ENCODE measurements around the gene APBB3.
"Not testable (repeated sequence)": the region's sequence is repeated elsewhere in the genome, so short reads cannot be mapped to it uniquely, and the experiment has no call there.

Gene APBB3

DNA sequence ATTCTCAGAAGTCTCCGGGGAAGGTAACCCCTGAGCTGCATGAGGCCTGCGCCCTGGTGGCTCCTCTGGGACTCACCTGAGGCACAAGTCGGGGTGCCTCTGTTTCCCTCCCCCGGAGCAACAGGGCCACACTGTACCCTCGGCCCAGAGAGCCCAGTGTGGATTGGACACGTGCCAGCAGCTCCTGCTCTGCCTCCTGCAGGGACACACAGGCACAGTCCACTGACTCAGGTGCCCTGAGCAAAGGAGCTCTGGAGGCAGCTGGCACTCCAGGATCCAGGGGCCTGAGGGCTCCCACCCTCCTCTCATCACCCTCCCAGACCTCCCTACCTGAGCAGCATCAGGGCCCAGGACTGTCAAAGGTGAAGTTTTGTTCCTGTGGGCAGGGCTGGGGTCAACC, 29.8 kb upstream of the APBB3 start:
- TF ChIP-seq JUND (IDR thresholded peaks at IDR 0.05; ENCODE audit: low read depth): no peak
- DNase-seq (ENCODE audit: low read depth in 1 of 2, low spot score in 1 of 2): no peak
- in situ Hi-C loops (cut with HindIII; ENCODE audit: low pct_unique_long_range_greater_than_20kb, low sequenced_read_pairs): no loop called here

DNA sequence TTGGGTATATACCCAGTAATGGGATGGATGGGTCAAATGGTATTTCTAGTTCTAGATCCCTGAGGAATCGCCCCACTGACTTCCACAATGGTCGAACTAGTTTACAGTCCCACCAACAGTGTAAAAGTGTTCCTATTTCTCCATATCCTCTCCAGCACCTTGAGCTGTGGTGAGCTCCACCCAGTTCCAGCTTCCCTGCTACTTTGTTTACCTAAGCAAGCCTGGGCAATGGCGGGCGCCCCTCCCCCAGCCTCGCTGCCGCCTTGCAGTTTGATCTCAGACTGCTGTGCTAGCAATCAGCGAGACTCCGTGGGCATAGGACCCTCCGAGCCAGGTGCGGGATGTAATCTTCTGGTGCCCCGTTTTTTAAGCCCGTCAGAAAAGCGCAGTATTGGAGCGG, 28.7 kb upstream of the APBB3 start:
- DNase-seq (ENCODE audit: low read depth in 1 of 2, low spot score in 1 of 2): peak in 1 of 2 experiments; percentile 48
- in situ Hi-C loops (cut with HindIII; ENCODE audit: low pct_unique_long_range_greater_than_20kb, low sequenced_read_pairs): not testable (repeated sequence)

DNA sequence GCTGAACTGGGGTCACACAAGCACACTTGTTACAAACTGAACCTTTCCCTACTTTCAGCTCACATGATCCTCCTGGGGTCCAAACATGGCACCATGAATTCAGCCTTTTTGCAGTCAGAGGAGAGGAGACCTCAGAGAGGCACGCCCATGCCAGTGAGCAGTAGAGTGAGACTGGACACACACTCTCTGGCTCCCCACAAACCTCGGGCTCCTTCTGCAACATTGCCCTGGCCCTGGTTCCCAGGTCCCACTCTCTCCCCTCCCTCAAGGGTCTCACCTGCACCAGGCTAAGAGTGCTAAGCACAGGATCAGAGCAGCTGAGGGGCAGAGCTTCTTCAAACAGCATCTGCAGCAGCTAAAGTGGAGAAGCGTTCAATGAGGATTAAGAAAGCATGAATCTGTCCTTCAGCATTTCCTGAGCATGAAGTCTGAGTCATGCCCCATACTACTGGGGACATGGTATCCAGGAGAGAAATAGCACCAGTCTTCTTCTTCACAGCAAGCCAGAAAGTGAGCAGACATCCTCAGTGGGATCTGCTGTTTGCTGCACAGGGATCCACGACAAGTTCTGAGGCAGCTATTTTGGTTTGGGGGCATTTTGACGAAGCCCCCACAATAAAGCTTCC, 27.5 kb upstream of the APBB3 start:
- TF ChIP-seq JUND (IDR thresholded peaks at IDR 0.05; ENCODE audit: low read depth): no peak
- in situ Hi-C loops (cut with HindIII; ENCODE audit: low pct_unique_long_range_greater_than_20kb, low sequenced_read_pairs): no loop called here
- DNase-seq (ENCODE audit: low read depth in 1 of 2, low spot score in 1 of 2): no peak

GRCh38 chr5:140590861-140591260, 26.5 kb upstream of the APBB3 start:
- no peak for DNase-seq (ENCODE audit: low read depth in 1 of 2, low spot score in 1 of 2)
- in situ Hi-C loops (cut with HindIII; ENCODE audit: low pct_unique_long_range_greater_than_20kb, low sequenced_read_pairs): no loop called here
- no peak for TF ChIP-seq JUND (IDR thresholded peaks at IDR 0.05; ENCODE audit: low read depth)

GRCh38 chr5:140588311-140589070, 24.1 kb upstream of the APBB3 start:
- in situ Hi-C loops (cut with HindIII; ENCODE audit: low pct_unique_long_range_greater_than_20kb, low sequenced_read_pairs): no loop called here
- TF ChIP-seq JUND (IDR thresholded peaks at IDR 0.05; ENCODE audit: low read depth): no peak
- DNase-seq (ENCODE audit: low read depth in 1 of 2, low spot score in 1 of 2): no peak

GRCh38 chr5:140587495-140587894, 23.1 kb upstream of the APBB3 start:
- no peak for TF ChIP-seq JUND (IDR thresholded peaks at IDR 0.05; ENCODE audit: low read depth)
- in situ Hi-C loops (cut with HindIII; ENCODE audit: low pct_unique_long_range_greater_than_20kb, low sequenced_read_pairs): no loop called here

GRCh38 chr5:140579188-140579747, 14.9 kb upstream of the APBB3 start:
- in situ Hi-C loops (cut with HindIII; ENCODE audit: low pct_unique_long_range_greater_than_20kb, low sequenced_read_pairs); DNase-seq (ENCODE audit: low read depth in 1 of 2, low spot score in 1 of 2): not testable (repeated sequence)

More at GRCh38 chr5:140587495-140587894, 23.1 kb upstream of the APBB3 start:
- no peak for DNase-seq (ENCODE audit: low read depth in 1 of 2, low spot score in 1 of 2)

DNA sequence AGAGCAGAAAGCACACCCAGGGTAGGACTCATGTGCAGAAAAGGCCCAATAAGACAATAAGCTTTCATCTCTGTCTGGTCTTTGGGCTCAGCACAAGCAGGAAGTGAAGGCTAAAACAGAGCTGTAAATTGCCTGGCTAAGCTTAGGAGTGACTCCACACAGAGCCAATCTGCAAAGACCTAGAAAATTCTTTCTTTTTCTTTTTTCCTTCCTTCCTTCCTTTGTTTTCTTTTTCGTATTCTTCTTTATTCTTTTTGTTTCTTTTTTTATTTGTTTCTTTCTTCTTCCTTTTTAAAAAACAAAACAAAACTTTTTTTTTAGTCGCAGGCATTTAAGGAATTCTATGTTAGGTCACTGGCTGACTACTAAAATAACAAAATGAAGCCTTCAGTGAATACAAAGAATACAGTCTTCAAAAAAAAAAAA, 12.4 kb upstream of the APBB3 start:
- in situ Hi-C loops (cut with HindIII; ENCODE audit: low pct_unique_long_range_greater_than_20kb, low sequenced_read_pairs): no loop called here
- DNase-seq (ENCODE audit: low read depth in 1 of 2, low spot score in 1 of 2): no peak
- TF ChIP-seq JUND (IDR thresholded peaks at IDR 0.05; ENCODE audit: low read depth): no peak

- TF ChIP-seq JUND (IDR thresholded peaks at IDR 0.05; ENCODE audit: low read depth): no peak
- DNase-seq (ENCODE audit: low read depth in 1 of 2, low spot score in 1 of 2): peak in 1 of 2 experiments; percentile 81
- in situ Hi-C loops (cut with HindIII; ENCODE audit: low pct_unique_long_range_greater_than_20kb, low sequenced_read_pairs): no loop called here
Measured at GRCh38 chr5:140575309-140575708, 10.9 kb upstream of the APBB3 start.

DNA sequence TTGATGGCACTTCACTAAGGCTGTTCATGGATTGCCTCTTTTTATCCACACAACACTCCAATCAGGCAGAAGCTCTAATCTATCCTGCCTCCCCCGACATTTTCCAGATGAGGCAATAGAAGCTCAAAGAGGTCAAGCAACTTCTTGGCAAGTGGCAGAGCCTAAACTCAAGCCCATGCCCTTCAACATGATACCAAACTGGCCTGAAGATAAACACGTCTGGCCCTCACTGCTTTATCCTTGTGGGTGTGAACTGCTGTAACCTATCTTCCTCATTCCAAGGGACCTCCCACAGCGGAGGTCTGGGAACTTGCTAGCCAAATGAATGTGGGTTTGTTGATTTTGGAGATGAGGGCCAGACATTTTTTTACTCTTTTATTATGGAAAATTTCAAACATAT, 9.8 kb upstream of the APBB3 start:
- in situ Hi-C loops (cut with HindIII; ENCODE audit: low pct_unique_long_range_greater_than_20kb, low sequenced_read_pairs): no loop called here
- DNase-seq (ENCODE audit: low read depth in 1 of 2, low spot score in 1 of 2): no peak
- no peak for TF ChIP-seq JUND (IDR thresholded peaks at IDR 0.05; ENCODE audit: low read depth)

- TF ChIP-seq JUND (IDR thresholded peaks at IDR 0.05; ENCODE audit: low read depth): no peak
- in situ Hi-C loops (cut with HindIII; ENCODE audit: low pct_unique_long_range_greater_than_20kb, low sequenced_read_pairs): no loop called here
Measured at GRCh38 chr5:140573683-140574082, 9.3 kb upstream of the APBB3 start.

GRCh38 chr5:140571105-140571504, 6.7 kb upstream of the APBB3 start:
- in situ Hi-C loops (cut with HindIII; ENCODE audit: low pct_unique_long_range_greater_than_20kb, low sequenced_read_pairs): no loop called here
- DNase-seq (ENCODE audit: low read depth in 1 of 2, low spot score in 1 of 2): no peak
- no peak for TF ChIP-seq JUND (IDR thresholded peaks at IDR 0.05; ENCODE audit: low read depth)

More at GRCh38 chr5:140573683-140574082, 9.3 kb upstream of the APBB3 start:
- no peak for DNase-seq (ENCODE audit: low read depth in 1 of 2, low spot score in 1 of 2)

GRCh38 chr5:140570488-140570887, 6.1 kb upstream of the APBB3 start:
- no peak for TF ChIP-seq JUND (IDR thresholded peaks at IDR 0.05; ENCODE audit: low read depth)
- no peak for DNase-seq (ENCODE audit: low read depth in 1 of 2, low spot score in 1 of 2)
- in situ Hi-C loops (cut with HindIII; ENCODE audit: low pct_unique_long_range_greater_than_20kb, low sequenced_read_pairs): no loop called here
